AG04450 (cell line): ENCODE results near the gene FASN. TPM values are rescaled to one million over a fixed set of nuclear protein-coding genes. Genes with fewer than 3 reads are reported as not detected.
A peak's percentile ranks its signal among the peaks of the same experiment; 100 is the strongest.

ENCODE experiments used
- CTCF ChIA-PET: fragments of 300-600, 350-600 bp; formaldehyde crosslinking; extraction: SDS; loops from one replicate; lab custom pipeline; 2022; ENCODE audit warnings: antibody characterized with exemption, inconsistent platforms; lab: Charles Lee
- POLR2A ChIA-PET: fragments of 350-600 bp; formaldehyde crosslinking; extraction: SDS; loops from one replicate; lab custom pipeline; 2021; ENCODE audit warnings: antibody characterized with exemption, inconsistent platforms; lab: Yijun Ruan, JAX
- DNase-seq: peaks from one replicate; pipeline ENCODE4 v3.0.0-alpha.2; 2011; ENCODE audit warnings: low read depth, low spot score
- H3K27ac ChIP-seq: one replicate; pipeline ENCODE4 v1.5.1; 2012; ENCODE audit warnings: low read depth, low read length, control low read depth
- H3K27me3 ChIP-seq: one replicate; pipeline ENCODE4 v1.6.0; 2012; ENCODE audit warnings: low read length; ENCODE audit not compliant: control insufficient read depth, insufficient read depth
- H3K4me3 ChIP-seq: 2 replicates; pipeline ENCODE4 v1.5.1; 2011; ENCODE audit warnings: mild to moderate bottlenecking, low read depth, low read length, control low read depth
- H3K9me3 ChIP-seq: 2 replicates; pipeline ENCODE4 v1.5.1; 2012; ENCODE audit warnings: low read length; ENCODE audit not compliant: control insufficient read depth, insufficient read depth
- CTCF ChIP-seq: IDR thresholded peaks from 2 replicates; pipeline ENCODE4 v1.5.1; 2011; ENCODE audit warnings: low read depth, low read length, control low read depth, inconsistent platforms
- polyA plus RNA-seq: library from polyadenylated mRNA; depleted of rRNA; stranded (reverse); fragments of >200 nt; gene quantifications from 2 replicates; pipeline ENCODE4 v1.2.3, GENCODE V29; 2011

The FASN gene
- polyA plus RNA-seq, 1 experiment, result 6.2 TPM

- Histone ChIP-seq H3K27me3 (no peaks in the 10 kb centered on the region), H3K27ac (no peak overlapping the region), H3K9me3 (no peaks in the 10 kb centered on the region; the same call in 1 of the 2 replicates), H3K4me3 (no peak overlapping the region)
- CTCF ChIA-PET, result no interaction called here
- no peak for DNase-seq
- no peak for TF ChIP-seq CTCF
- POLR2A ChIA-PET, result interaction anchor here (0.6 kb wide), 1 partner anchor 10 kb away, joined by 3 read pairs; no protein-coding TSS in a partner anchor
Measured at GRCh38 chr17:82108961-82109475, 11.0 kb upstream of the FASN start.

- no peaks in the 10 kb centered on the region; the same call in 1 of the 2 replicates for H3K9me3 ChIP-seq
- no peak for TF ChIP-seq CTCF
- no peak overlapping the region for H3K27ac ChIP-seq
- no peaks in the 10 kb centered on the region for H3K27me3 ChIP-seq
- DNase-seq, result no peak
- POLR2A ChIA-PET, result no interaction called here
- no peak overlapping the region for H3K4me3 ChIP-seq
- CTCF ChIA-PET, result no interaction called here
Measured at GRCh38 chr17:82108496-82108945, 10.5 kb upstream of the FASN start.

- POLR2A ChIA-PET, result no interaction called here
- no peak for TF ChIP-seq CTCF
- H3K27me3 ChIP-seq, result no peaks in the 10 kb centered on the region
- no peak overlapping the region for H3K27ac ChIP-seq
- CTCF ChIA-PET, result no interaction called here
- no peaks in the 10 kb centered on the region; the same call in 1 of the 2 replicates for H3K9me3 ChIP-seq
- H3K4me3 ChIP-seq, result no peak overlapping the region
- DNase-seq, result no peak
Measured at GRCh38 chr17:82108038-82108437, 10.0 kb upstream of the FASN start.

- DNase-seq, result no peak
- Histone ChIP-seq H3K9me3 (no peaks in the 10 kb centered on the region; the same call in 1 of the 2 replicates), H3K4me3 (no peak overlapping the region), H3K27me3 (no peaks in the 10 kb centered on the region), H3K27ac (no peak overlapping the region)
- peak; percentile 32 for TF ChIP-seq CTCF
- ChIA-PET POLR2A (no interaction called here), CTCF (no interaction called here)
Measured at GRCh38 chr17:82107341-82107860, 9.4 kb upstream of the FASN start.

GRCh38 chr17:82106688-82107305, 8.8 kb upstream of the FASN start:
- no peak for DNase-seq
- Histone ChIP-seq H3K4me3 (no peak overlapping the region), H3K27ac (no peak overlapping the region), H3K9me3 (no peaks in the 10 kb centered on the region; the same call in 1 of the 2 replicates), H3K27me3 (no peaks in the 10 kb centered on the region)
- CTCF ChIA-PET, result no interaction called here
- no peak for TF ChIP-seq CTCF
- POLR2A ChIA-PET, result interaction anchor here (0.9 kb wide), 1 partner anchor 69 kb away, joined by 3 read pairs; the partner anchor contains the start of gene DCXR
